ENCODE results near the gene DPCD. TPM values are rescaled to one million over a fixed set of nuclear protein-coding genes. Genes with fewer than 3 reads are reported as not detected.

Gene DPCD
- total and polyA plus RNA-seq, 9 donors: 12.9 to 48.3 (median 19.8) TPM

DNA sequence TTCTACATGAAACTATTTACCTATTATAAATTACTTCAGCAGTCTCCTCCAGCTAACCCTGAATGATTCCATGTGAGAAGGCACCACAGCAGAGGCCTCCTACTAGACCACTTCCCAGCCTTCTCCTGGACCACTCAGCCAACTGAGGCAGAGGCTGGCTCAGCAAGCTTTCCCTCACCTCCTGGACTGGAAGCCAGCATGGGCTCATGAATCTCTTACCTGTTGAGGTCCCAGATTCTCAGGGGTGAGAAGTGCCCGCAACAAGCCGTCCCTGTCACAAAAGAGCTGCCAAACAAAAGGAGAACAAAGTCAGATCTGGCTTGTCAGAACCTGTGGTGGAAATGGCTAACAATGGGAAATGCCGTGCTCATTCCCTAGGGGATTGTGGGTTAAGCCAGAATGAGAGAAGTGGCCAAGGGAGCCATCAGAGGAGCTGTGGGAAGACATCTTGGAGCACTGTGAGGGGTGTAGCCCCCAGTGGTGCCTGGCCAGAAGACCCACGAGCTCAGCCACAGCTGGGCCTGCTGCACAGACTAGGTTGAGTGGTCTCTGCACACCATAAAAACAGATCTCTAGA lies 36.5 kb downstream of the DPCD start:
- no peak overlapping the region for H3K4me3 ChIP-seq
- no peaks in the 10 kb centered on the region for H3K27me3 ChIP-seq
- no peaks in the 10 kb centered on the region for H3K4me1 ChIP-seq (ENCODE audit: insufficient read depth)
- intact Hi-C loops (cut with DNase I): no loop called here
- DNase-seq: no peak
- no peak for TF ChIP-seq EP300 (IDR thresholded peaks at IDR 0.05)
- no peaks in the 10 kb centered on the region for H3K9me3 ChIP-seq
- WGBS, 3 donors: 80 to 95% (median 87%) methylated on average over 4 of the region's 4 CpGs
- H3K36me3 ChIP-seq: no peaks in the 10 kb centered on the region
- H3K27ac ChIP-seq: no peak overlapping the region

DNA sequence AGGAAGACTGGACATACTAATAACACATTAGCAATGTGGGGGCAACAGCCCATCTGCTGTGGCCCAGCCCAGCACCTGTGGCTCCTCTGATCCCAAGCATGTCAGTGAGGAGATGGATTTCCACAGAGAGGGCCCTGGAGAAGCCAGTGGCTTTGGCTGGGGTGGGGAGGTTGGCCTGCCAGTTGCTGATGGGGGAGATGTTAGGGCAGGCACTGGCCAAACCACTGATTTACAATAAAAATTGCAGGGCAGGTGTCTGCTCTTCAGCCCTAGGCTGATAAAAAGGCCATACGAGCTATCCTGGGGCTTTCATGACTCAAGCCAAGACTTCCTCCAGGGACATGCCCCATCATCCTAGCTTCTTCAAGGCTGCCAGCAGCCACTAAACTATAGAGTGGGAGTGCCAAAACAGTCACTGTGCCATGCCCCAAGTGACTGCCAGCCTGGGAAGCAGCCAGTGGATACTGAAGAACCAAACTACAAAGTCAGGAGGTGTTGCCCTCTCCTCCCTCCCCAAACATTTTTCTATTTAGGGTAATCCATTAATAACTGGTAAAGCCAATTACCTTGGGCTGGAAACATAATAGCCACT lies 37.8 kb downstream of the DPCD start:
- Histone ChIP-seq H3K36me3 (no peaks in the 10 kb centered on the region), H3K9me3 (no peaks in the 10 kb centered on the region), H3K27ac (no peak overlapping the region), H3K4me1 (ENCODE audit: insufficient read depth) (no peaks in the 10 kb centered on the region), H3K27me3 (no peaks in the 10 kb centered on the region), H3K4me3 (no peak overlapping the region)
- DNase-seq: peak in 1 of 5 donors; percentile 4
- TF ChIP-seq, protein P1, sequence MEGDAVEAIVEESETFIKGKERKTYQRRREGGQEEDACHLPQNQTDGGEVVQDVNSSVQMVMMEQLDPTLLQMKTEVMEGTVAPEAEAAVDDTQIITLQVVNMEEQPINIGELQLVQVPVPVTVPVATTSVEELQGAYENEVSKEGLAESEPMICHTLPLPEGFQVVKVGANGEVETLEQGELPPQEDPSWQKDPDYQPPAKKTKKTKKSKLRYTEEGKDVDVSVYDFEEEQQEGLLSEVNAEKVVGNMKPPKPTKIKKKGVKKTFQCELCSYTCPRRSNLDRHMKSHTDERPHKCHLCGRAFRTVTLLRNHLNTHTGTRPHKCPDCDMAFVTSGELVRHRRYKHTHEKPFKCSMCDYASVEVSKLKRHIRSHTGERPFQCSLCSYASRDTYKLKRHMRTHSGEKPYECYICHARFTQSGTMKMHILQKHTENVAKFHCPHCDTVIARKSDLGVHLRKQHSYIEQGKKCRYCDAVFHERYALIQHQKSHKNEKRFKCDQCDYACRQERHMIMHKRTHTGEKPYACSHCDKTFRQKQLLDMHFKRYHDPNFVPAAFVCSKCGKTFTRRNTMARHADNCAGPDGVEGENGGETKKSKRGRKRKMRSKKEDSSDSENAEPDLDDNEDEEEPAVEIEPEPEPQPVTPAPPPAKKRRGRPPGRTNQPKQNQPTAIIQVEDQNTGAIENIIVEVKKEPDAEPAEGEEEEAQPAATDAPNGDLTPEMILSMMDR (IDR thresholded peaks at IDR 0.05): no peak
- TF ChIP-seq EP300 (IDR thresholded peaks at IDR 0.05): no peak
- no peak for TF ChIP-seq POLR2A (IDR thresholded peaks at IDR 0.05)
- intact Hi-C loops (cut with DNase I): no loop called here
- WGBS, 3 donors: 70 to 84% (median 80%) methylated on average over 1 of the region's 1 CpG

- H3K36me3 ChIP-seq: no peaks in the 10 kb centered on the region
- DNase-seq: no peak
- TF ChIP-seq, protein P1 (IDR thresholded peaks at IDR 0.05): no peak
- TF ChIP-seq POLR2A (IDR thresholded peaks at IDR 0.05) (no peak), EP300 (IDR thresholded peaks at IDR 0.05) (no peak)
- intact Hi-C loops (cut with DNase I): loop anchor here in 1 of 4 donors (5.0 kb wide), 1 partner anchor 368 kb away; no protein-coding TSS in a partner anchor
- no peaks in the 10 kb centered on the region for H3K4me1 ChIP-seq (ENCODE audit: insufficient read depth)
- H3K4me3 ChIP-seq: no peak overlapping the region
- H3K27me3 ChIP-seq: no peaks in the 10 kb centered on the region
- 75 to 82% (median 80%) methylated on average over 13 of the region's 13 CpGs for WGBS, 3 donors
- H3K9me3 ChIP-seq: no peaks in the 10 kb centered on the region
- H3K27ac ChIP-seq: no peak overlapping the region
Measured at GRCh38 chr10:101629837-101630632, 41.9 kb downstream of the DPCD start.

- 94 to 100% (median 98%) methylated on average over 1 of the region's 1 CpG for WGBS, 3 donors
Measured at GRCh38 chr10:101630633-101630920, 42.5 kb downstream of the DPCD start.

More at GRCh38 chr10:101630633-101630920, 42.5 kb downstream of the DPCD start:
- Histone ChIP-seq H3K9me3 (no peaks in the 10 kb centered on the region), H3K36me3 (no peaks in the 10 kb centered on the region), H3K4me1 (ENCODE audit: insufficient read depth) (no peaks in the 10 kb centered on the region), H3K27me3 (no peaks in the 10 kb centered on the region), H3K27ac (no peak overlapping the region), H3K4me3 (no peak overlapping the region)
- TF ChIP-seq, protein P1 (IDR thresholded peaks at IDR 0.05): no peak
- DNase-seq: no peak
- intact Hi-C loops (cut with DNase I): loop anchor here in 1 of 4 donors (5.0 kb wide), 1 partner anchor 368 kb away; no protein-coding TSS in a partner anchor

Data from ovary (tissue), 9 donors.